HG03097 (cell line): Measurements from ENCODE around the gene TEDDM1.
"Not testable (repeated sequence)": the region's sequence is repeated elsewhere in the genome, so short reads cannot be mapped to it uniquely, and the experiment has no call there.

Experiments
- ATAC-seq: cut with Tn5 transposase; IDR thresholded peaks from one replicate; pipeline ENCODE4 v1.9.1; 2021; ENCODE audit not compliant: unreplicated experiment, low FRiP score

Gene TEDDM1, protein sequence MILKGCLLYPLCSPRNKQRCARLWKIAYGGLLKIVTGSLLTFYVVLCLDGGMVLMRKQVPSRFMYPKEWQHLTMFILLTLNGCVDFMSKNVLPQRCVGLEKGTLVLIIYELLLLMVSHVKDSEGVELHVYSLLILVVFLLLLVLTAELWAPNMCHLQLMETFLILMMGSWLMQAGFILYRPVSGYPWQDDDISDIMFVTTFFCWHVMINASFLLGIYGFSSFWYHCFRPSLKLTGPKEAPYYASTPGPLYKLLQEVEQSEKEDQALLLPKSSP

DNA sequence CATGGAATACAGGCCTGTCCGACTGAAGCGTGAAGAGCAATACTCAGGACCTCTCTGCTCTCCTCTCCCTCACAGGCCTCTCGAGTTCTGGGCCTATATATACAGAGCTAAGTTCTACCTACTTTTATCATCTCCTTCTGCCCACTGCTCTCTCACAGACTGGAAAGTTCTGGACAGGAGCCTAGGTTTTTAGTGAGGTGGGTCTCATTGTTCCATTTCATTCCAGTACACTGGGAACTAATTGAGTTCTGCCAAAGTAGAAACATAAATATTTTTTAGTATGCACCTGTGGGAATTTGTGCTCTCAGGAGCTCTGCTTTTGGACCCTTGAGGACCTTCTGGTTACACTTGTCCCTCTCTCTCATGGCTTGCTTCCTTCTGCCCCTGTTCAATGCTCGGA is at the start of gene TEDDM1:
Gene TEDDM1, minus strand, starts transcription at position 101 of the 400 bp plus-strand sequence. CDS start 182 bp downstream, outside the sequence.
- no peak for ATAC-seq

DNA sequence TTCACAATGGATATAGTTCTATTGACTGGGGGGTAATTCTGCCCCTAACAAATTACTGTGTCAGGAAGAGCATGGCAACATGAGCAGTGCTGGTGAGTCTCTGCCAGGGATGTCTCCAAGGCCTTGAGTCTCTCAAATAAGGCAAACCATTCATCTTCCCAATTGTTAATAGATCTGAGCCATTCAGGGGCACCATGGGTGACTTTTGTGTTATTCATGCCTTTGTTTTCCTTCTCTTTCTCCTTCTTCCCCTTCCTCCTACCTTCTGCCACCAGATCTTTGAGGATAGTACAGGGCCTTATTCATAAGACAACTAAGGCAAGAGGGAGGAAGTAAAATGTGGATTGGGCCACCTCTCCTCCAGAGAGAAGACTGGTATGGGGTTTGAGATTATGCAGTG is 49.6 kb upstream of the TEDDM1 start, which contains the start of gene RGSL1:
Gene RGSL1, plus strand, starts transcription at position 60 of the 400 bp plus-strand sequence. Its CDS starts 20 bp downstream, at position 80.
- ATAC-seq: no peak

DNA sequence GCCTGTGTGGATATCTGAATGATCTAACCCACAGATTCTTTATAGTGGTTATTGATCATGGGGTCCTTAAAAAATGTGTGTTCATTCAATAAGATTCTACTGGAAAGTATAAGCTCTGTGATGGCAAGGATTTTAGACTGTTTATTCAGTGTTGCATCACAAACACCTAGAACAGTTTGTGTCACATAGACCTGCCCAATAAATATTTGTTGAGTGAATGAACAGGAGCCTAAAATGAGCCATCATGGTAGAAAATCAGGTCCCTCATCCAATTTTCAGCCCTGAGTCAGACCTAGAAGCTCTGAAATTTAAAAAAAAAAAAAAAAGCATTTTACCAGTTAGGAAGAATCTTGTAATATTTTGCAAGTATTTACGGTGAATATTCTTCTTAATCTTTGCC is 47.2 kb upstream of the TEDDM1 start:
- ATAC-seq: no peak

DNA sequence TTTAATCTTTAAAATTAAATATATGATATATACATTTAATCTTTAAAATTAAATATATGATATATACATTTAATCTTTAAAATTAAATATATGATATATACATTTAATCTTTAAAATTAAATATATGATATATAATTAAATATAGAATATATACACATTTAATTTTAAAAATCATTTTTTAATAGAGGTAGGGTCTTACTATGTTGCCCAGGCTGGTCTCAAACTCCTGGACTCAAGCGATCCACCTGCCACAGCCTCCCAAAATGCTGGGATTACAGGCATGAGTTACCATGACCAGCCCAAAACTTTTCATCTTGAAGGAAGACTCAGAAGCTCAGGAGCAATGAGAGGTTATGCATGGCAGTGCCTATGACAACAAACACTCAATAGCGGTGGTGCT is 46.7 kb upstream of the TEDDM1 start:
- not testable (repeated sequence) for ATAC-seq

DNA sequence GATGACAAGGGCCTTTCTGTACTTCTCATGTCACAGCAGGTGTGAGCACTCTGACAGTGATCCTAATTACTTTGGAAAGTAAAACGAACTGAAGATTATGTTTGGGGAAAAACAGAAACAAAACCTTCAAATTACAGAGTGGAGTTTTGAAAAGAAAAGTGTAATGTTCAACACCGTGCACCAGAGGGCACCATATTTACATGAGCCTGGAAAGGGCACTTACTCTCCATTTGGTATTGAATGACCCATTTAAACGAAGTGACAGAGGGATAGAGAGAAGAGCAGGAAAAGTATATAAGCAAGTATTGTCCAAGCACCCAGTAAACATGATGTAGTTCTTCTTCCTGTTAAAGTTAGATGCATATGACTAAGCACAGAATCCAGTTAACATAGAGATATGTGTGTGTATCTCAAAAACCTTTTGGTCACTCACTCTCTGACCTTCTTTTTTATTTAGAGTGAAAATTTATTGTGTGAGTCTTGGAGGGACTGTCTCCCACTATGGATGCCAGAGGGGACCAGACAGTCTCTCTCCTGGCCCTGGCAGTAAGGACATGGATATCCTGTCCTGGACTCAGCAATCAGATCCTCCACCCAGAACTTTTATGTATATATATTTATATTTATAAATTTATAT is 45.7 kb upstream of the TEDDM1 start:
- peak; percentile 56 for ATAC-seq

DNA sequence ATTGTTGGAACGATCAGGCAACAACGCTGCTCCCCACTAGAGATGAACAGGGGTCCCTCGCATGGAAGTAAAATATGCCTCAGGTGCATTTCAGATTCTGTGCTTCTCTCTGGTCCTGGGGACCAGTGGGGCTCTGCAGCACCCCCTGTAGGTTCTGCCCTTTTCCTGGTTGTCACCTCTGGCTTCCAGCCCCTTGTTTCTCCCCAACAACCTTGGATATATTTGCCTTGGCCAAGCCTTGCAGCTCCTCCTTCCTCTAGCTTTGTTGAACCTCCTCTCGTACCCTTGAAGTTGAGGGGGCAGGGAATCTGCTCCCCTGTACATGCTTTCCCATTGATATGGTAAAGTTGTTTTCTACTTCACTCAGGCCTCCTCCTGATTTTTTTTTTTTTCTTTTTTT is 44.0 kb upstream of the TEDDM1 start:
- ATAC-seq: no peak

DNA sequence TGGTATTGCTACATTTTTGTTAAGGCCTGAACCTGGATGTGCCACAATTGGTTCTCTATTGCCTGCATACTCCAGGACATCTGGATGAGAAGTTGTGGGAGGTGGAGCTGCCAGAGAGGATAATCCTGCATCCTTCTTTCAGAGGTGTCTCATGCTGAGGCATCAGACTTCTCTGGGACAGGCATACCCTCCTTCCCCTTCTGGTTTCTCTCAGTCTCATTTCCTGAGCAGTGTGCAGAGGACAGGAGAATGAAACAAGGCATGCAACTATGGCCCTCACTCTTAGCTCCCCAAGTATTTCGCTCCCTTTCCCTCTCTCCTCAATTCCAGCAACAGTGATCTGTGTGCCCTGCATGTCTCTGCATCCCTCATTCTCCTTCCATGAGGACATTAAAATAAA is 41.9 kb upstream of the TEDDM1 start:
- no peak for ATAC-seq

DNA sequence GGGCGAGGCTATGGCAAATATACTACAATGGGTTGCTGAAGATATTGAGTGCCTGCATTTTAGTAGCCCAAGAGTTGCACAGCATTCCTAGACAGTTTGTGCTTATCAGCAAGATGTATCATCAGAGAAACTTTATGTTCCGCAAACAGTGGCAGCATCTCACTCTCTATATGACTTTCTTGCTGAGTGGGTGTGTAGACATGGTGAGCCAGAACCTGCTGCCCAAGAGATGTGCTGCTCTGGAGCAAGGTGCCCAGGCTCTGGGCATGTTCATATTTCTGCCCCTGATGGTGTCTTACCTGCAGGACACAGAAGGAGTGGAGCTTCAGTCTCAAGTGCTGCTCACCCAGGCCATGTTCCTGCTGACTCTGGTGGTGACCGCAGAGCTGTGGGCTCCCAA is 41.3 kb upstream of the TEDDM1 start:
- ATAC-seq: no peak

DNA sequence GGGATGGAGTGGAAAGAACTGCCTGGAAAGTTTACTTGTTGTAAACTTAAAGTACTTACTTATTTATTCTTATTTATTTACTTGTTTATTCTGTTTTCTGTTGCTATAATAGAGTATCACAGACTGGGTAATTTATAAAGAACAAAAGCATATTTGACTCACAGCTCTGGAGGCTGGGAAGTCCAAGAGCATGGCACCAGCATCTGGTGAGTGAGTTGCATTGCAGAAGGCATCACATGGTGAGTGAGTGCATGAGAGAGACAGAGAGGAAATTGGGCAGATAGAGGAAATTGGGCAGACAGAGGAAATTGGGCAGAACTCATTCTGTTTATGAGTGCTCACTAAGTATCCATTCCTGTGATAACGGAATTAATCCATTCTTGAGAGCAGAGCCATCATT is 37.9 kb upstream of the TEDDM1 start:
- no peak for ATAC-seq

DNA sequence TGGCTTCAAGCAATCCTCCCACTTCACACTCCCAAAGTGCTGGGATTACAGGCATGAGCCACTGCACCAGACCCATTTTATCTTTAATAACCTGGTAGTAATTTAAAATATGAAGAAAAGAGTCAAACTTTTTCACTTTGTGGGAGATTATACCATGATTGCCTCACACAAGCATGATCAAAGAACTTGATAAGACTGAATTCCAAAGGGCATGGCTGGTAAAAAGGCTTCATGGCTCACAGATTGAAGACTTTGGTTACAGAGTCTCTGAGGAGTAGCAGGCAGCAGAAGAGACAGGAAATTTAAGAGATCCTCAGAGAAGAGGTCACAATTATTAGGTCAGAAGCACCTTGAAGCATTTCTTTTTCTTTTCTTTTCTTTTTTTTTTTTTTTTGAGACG is 33.1 kb upstream of the TEDDM1 start:
- no peak for ATAC-seq

DNA sequence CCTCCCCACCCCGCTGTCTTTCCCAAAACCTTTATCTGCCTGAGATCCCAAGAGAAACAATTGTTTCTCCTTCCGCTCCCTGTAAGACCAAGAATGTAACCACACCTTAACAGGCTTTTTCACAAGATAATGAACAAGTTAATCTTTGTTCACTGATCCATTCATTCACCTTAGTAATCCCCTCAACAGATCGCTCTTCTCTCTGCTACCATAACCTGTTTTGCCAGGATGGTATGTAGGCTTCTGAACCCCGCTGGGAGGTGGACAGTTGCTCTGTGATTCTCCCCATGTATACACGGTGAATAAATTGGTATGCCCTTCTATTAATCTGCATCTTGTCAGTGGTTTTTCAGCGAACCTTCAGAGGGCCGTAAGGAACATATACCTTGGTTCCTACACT is 30.8 kb upstream of the TEDDM1 start:
- no peak for ATAC-seq

DNA sequence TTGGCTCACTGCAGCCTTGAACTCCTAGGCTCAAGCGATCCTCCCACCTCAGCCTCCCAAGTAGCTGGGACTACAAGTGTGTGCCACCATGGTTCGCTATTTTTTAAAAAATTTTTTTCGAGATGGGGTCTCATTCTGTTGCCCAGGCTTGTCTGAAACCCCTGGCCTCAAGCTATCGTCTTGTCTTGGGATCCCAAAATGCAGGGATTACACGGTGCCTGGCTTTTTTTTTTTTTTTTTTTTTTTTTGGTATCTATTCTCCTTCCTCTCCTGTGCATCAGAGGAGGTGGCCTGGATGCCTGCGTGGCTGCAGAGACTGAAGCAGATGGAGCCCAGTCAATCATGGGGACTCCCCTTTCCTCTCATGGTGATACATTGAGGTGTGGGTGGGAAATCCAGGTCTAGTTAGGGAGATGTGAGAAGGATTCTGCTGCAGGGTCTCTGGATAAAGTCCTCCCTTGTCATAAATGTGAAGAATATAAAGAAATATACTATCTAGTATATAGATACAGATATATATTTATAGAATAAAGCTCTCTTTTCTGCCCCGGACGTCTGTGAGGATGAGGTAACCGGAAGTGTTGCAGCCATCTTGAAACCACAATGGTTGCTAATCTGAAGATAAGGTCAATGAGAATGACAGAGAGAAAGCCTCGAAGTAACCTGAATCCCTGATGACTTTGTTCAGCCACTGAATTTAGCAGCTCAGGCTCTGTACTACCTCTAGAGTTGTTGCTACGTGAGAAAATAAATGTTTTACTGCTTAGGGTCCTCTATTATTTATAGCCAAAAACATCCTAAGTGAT is 30.0 kb upstream of the TEDDM1 start:
- no peak for ATAC-seq

DNA sequence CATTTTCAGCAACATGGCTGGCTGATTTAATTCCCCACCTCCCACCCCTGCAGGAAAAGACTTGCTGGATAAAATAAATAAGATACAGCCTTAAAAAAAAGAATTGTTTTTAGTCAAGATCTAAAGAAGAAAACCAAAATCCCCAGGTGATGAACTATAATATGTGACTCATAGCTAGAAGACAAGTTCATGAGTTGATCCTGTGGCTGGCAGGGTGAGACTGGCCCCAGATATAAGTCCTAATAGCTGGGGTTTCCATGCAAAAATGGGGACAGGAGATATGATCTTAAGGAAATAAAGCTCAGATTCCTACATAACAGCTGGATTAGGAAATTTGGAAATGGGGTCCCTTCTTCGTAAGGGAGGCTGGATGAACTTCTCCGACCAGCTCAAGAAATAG is 27.6 kb upstream of the TEDDM1 start:
- no peak for ATAC-seq

DNA sequence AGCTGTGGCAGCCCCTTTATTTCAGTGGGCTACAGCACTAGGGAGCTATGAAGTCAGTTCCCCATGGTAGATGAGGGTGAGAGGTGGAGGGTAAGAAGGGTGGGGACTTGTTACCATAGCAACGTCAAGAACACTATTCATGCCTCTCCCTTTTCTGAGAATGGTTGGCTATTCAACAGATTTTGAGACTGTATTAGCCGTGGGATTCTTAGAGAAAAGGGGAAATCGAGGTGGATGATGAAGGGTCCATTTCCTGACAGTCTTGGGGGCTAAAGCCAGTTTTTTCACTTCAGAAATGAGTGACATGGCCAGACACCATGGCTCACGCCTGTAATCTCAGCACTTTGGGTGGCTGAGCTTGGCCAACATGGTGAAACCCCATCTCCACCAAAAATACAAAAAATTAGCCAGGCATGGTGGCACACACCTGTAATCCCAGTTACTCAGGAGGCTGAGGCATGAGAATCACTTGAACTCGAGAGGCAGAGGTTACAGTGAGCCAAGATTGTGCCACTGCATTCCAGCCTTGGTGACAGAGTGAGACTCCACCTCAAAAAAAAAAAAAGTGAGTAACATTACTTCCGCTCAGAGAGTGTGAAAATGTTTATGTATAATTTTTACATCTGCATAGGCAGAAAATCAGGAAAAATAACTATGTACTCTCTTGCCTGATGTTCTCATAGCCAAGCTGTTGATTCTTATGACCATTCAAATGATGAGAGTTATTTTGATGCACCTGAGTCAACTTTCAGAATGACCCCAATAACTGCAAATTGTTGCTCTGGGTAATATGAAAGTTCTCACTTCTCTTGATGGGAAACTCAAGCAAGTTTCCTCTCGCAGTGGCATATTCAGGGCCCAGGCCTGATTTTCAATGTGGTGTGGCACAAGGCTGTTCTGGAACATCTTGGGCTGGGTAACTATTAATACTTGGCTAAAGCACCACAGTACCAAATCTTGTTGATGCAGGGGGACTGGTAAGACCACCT is 26.3 kb upstream of the TEDDM1 start:
- ATAC-seq: peak; percentile 68

DNA sequence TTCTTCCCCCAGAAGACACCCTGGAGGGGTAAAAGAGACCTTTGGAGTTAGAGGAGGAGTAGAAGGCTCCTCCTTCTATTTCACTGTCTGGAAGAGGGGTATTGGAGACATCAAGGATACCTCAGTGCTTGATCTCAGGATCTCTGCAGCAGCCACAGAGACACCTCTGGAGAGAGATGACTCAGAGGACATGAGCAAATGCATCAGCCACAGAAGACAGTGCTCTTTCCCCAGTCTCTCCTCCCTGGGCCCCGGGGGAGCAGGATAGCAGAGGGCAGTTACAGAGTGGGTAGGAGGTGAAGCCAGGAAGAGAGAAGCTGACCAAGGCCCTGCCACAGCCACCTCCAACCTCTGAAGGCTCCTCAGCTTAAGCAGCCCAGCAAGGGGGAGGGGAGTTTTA is 15.3 kb upstream of the TEDDM1 start:
- ATAC-seq: no peak

DNA sequence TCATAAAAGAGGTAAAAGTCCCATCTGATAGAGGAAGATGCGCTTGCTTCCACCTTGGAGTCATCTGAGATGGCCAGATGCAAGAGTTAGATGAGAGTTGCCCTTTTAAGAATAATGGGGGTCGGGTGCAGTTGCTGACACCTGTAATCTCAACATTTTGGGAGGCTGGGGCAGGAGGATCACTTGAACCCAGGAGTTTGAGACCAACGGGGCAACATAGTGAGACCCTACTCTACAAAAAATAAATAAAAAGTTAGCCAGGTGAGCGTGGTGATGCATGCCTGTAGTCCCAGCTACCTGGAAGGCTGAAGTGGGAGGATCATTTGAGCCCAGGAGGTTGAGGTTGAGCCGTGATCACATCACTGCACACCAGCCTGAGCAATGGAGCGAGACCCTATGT is 13.5 kb upstream of the TEDDM1 start:
- no peak for ATAC-seq

DNA sequence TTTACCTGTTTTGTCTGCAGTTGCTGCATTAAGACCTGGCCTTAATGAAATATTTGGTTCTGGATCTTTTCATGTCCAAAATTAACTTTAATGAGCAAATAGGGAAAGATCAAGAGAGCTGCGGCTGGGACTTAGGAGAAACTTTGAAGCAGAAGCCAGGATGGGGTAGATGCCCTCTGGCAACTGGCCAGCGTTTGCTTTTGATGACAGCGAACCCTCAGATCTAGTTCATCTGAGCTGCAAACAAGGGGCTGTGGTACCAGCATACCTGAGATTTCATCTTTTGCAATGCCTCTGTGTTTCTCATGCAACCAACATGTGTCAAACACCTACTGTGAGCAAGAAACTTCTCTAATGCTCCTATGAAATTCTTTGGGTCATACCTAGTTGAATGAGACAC is 13.0 kb upstream of the TEDDM1 start:
- ATAC-seq: no peak

DNA sequence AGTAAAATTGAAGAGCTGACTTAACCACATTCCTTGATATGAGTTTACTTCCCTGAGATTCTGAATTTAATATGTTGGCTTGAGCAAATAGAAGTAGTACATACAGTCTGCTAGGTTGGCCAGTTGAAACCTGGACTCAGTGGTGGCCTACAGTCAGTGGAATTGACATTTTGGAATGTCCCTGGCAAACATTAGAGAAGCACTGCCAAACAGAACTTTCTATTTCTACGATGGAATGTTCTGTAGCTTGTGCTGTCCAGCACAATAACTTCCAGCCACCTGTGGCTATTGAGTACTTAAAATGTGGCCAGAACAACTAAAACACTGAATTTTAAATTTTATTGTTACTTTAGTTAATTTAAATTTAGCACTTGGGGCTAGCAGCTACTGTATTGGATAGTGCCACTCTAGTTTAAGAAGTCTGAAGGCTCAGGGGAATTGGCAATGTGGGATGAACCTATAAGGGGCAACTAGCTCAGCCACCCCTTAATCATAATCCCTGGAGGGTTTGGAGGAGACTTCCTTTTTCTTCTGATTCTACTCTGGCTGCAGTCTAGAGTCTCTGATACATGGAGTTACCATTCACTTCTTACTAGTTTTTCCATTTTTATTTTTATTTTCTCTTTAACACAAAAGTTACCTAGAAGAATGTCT is 10.3 kb upstream of the TEDDM1 start:
- no peak for ATAC-seq

DNA sequence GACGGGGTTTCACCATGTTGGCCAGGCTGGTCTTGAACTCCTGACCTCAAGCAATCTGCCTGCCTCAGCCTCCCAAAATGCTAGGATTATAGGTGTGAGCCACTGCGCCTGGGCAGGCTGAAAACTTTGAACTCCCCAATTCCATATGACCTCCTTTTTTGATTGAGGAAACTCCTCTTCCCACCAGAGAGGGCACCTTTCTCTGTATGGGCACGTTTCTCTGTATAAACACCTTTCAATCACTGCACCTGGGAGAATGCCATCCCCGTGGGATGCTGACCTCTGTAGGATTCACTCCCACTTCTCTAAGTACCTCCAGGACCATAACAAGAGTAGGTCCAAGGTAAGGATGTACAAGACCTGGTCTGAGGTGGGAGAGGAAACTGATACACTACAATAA is 9.7 kb upstream of the TEDDM1 start:
- ATAC-seq: no peak
